LNCaP clone FGC (cell line): ENCODE results near the gene TBX18.

Source experiments
- DNase-seq: peaks from one replicate; pipeline ENCODE4 v3.0.0-alpha.2; 2011; ENCODE audit warnings: low read depth
- H3K4me3 ChIP-seq: 2 replicates; pipeline ENCODE4 v1.5.1; 2011; ENCODE audit warnings: mild to moderate bottlenecking, low read depth, low read length, control low read depth
- CTCF ChIP-seq: IDR thresholded peaks from 2 replicates; pipeline ENCODE4 v1.5.1; 2012; ENCODE audit warnings: mild to moderate bottlenecking; ENCODE audit not compliant: control insufficient read depth, insufficient read depth; ENCODE audit errors: extremely low read depth

TBX18 gene

GRCh38 chr6:84667252-84668213, 96.9 kb downstream of the TBX18 start:
- TF ChIP-seq CTCF = no peak
- DNase-seq = no peak
- no peak overlapping the region for H3K4me3 ChIP-seq

GRCh38 chr6:84665401-84665800, 99.0 kb downstream of the TBX18 start:
- H3K4me3 ChIP-seq = no peak overlapping the region
- no peak for TF ChIP-seq CTCF
- no peak for DNase-seq

GRCh38 chr6:84663866-84664265, 100.5 kb downstream of the TBX18 start:
- TF ChIP-seq CTCF = no peak
- no peak overlapping the region for H3K4me3 ChIP-seq
- no peak for DNase-seq

- no peak for TF ChIP-seq CTCF
- DNase-seq = no peak
Measured at GRCh38 chr6:84657486-84657885, 106.9 kb downstream of the TBX18 start.

GRCh38 chr6:84657025-84657424, 107.4 kb downstream of the TBX18 start:
- no peak overlapping the region for H3K4me3 ChIP-seq
- no peak for DNase-seq
- no peak for TF ChIP-seq CTCF

More at GRCh38 chr6:84657486-84657885, 106.9 kb downstream of the TBX18 start:
- H3K4me3 ChIP-seq = no peak overlapping the region

- H3K4me3 ChIP-seq = no peak overlapping the region
- DNase-seq = no peak
- TF ChIP-seq CTCF = no peak
Measured at GRCh38 chr6:84653027-84653551, 111.3 kb downstream of the TBX18 start.
